ENCODE measurements around the gene TTLL11. TPM values are rescaled to one million over a fixed set of nuclear protein-coding genes. Genes with fewer than 3 reads are reported as not detected.

Gene TTLL11
- total and polyA plus RNA-seq, 4 donors: 3.6 to 7.8 (median 5.9) TPM

DNA sequence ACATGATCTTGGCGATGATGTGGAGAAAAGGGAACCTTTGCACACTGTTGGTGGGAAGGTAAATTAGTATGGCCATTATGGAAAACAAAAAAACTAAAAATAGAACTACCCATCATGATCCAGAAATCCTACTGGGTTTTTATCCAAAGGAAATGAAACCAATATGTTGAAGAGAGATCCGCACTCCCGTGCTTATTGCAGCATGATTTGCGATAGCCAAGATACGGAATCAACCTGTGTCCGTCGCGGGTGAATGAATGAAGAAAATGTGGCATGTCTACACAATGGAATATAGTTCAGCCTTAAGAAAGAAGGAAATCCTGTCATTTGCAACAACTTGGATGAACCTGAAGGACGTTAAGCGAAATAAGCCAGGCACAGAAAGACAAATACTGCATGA, 84.5 kb downstream of the TTLL11 start:
- Histone ChIP-seq H3K27ac (ENCODE audit: low read depth in 1 of 2, low read length in 1 of 2) (no peak overlapping the region), H3K9me3 (ENCODE audit: control insufficient read depth in 4 of 4, insufficient read depth in 3 of 4, low read length in 3 of 4) (no peaks in the 10 kb centered on the region), H3K4me3 (no peak overlapping the region), H3K27me3 (ENCODE audit: control insufficient read depth in 3 of 3, insufficient read depth in 3 of 3, low read length in 2 of 3) (no peaks in the 10 kb centered on the region), H3K9ac (ENCODE audit: insufficient read depth in 1 of 2, low read length in 2 of 2) (no peak overlapping the region), H3K36me3 (ENCODE audit: control insufficient read depth in 4 of 4, insufficient read depth in 4 of 4, low read length in 4 of 4) (no peaks in the 10 kb centered on the region), H3K4me1 (ENCODE audit: control insufficient read depth in 5 of 5, insufficient read depth in 5 of 5, low read length in 5 of 5) (peaks cover 0 to 2% (median 0%) of the 10 kb centered on the region in 5 donors)
- TF ChIP-seq, protein P1, sequence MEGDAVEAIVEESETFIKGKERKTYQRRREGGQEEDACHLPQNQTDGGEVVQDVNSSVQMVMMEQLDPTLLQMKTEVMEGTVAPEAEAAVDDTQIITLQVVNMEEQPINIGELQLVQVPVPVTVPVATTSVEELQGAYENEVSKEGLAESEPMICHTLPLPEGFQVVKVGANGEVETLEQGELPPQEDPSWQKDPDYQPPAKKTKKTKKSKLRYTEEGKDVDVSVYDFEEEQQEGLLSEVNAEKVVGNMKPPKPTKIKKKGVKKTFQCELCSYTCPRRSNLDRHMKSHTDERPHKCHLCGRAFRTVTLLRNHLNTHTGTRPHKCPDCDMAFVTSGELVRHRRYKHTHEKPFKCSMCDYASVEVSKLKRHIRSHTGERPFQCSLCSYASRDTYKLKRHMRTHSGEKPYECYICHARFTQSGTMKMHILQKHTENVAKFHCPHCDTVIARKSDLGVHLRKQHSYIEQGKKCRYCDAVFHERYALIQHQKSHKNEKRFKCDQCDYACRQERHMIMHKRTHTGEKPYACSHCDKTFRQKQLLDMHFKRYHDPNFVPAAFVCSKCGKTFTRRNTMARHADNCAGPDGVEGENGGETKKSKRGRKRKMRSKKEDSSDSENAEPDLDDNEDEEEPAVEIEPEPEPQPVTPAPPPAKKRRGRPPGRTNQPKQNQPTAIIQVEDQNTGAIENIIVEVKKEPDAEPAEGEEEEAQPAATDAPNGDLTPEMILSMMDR (IDR thresholded peaks at IDR 0.05; ENCODE audit: control extremely low read depth, extremely low read depth): no peak
- ATAC-seq (ENCODE audit: insufficient read depth, low FRiP score): no peak
- WGBS, 2 donors: 87 to 90% methylated on average over 10 of the region's 10 CpGs
- no peak for DNase-seq

DNA sequence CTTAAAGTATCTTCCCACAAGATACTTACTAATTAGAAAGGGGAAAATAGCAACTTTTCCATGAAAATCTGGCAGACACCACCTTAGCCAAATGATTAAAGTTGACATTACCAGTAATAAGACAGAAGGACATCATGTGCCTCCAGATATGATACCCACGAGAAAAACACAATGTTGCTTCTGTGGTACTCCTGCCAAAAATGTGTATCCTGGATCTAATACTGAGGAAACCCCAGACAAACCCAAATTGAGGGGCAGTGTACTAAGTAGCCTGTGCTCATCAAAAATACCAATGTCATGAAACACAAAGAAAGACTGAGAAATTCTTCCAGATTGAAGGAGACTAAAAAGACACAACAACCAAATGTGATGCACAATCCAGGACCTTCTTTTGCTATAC, 85.3 kb downstream of the TTLL11 start:
- H3K9ac ChIP-seq (ENCODE audit: insufficient read depth in 1 of 2, low read length in 2 of 2): no peak overlapping the region
- no peaks in the 10 kb centered on the region for H3K27me3 ChIP-seq (ENCODE audit: control insufficient read depth in 3 of 3, insufficient read depth in 3 of 3, low read length in 2 of 3)
- WGBS, 2 donors: 64 to 79% methylated on average over 1 of the region's 1 CpG
- no peak for DNase-seq
- H3K9me3 ChIP-seq (ENCODE audit: control insufficient read depth in 4 of 4, insufficient read depth in 3 of 4, low read length in 3 of 4): no peaks in the 10 kb centered on the region
- H3K27ac ChIP-seq (ENCODE audit: low read depth in 1 of 2, low read length in 1 of 2): no peak overlapping the region
- H3K4me1 ChIP-seq (ENCODE audit: control insufficient read depth in 5 of 5, insufficient read depth in 5 of 5, low read length in 5 of 5): peaks cover 0 to 2% (median 0%) of the 10 kb centered on the region in 5 donors
- TF ChIP-seq, protein P1 (IDR thresholded peaks at IDR 0.05; ENCODE audit: control extremely low read depth, extremely low read depth): no peak
- H3K4me3 ChIP-seq: no peak overlapping the region
- ATAC-seq (ENCODE audit: insufficient read depth, low FRiP score): no peak
- H3K36me3 ChIP-seq (ENCODE audit: control insufficient read depth in 4 of 4, insufficient read depth in 4 of 4, low read length in 4 of 4): no peaks in the 10 kb centered on the region

DNA sequence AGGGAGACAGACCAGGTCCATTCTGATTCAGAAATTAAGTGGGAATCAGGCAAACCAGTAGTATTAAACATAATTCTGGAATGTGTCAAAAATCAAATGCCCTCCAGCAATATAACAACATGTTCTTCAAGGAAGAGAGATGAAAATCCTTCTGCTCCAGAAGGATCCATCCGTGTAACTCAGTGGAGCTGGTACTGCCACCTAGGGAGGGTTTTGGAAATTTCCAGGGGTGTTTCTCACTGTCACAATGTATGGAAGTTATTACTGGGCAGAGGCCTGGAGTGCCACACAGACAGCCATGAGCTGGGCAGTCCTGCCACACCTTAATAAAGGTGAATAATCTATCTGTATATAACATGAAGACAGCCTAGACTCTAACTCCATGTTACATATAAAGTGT, 87.5 kb downstream of the TTLL11 start:
- H3K27me3 ChIP-seq (ENCODE audit: control insufficient read depth in 3 of 3, insufficient read depth in 3 of 3, low read length in 2 of 3): no peaks in the 10 kb centered on the region
- peaks cover 0 to 6% (median 4%) of the 10 kb centered on the region in 5 donors for H3K4me1 ChIP-seq (ENCODE audit: control insufficient read depth in 5 of 5, insufficient read depth in 5 of 5, low read length in 5 of 5)
- no peaks in the 10 kb centered on the region for H3K9me3 ChIP-seq (ENCODE audit: control insufficient read depth in 4 of 4, insufficient read depth in 3 of 4, low read length in 3 of 4)
- no peaks in the 10 kb centered on the region for H3K36me3 ChIP-seq (ENCODE audit: control insufficient read depth in 4 of 4, insufficient read depth in 4 of 4, low read length in 4 of 4)
- H3K27ac ChIP-seq (ENCODE audit: low read depth in 1 of 2, low read length in 1 of 2): no peak overlapping the region
- DNase-seq: peak in 1 of 3 donors; percentile 28
- TF ChIP-seq, protein P1 (IDR thresholded peaks at IDR 0.05; ENCODE audit: control extremely low read depth, extremely low read depth): no peak
- 55 to 70% methylated on average over 1 of the region's 1 CpG for WGBS, 2 donors
- no peak overlapping the region for H3K4me3 ChIP-seq
- ATAC-seq (ENCODE audit: insufficient read depth, low FRiP score): no peak
- no peak overlapping the region for H3K9ac ChIP-seq (ENCODE audit: insufficient read depth in 1 of 2, low read length in 2 of 2)

DNA sequence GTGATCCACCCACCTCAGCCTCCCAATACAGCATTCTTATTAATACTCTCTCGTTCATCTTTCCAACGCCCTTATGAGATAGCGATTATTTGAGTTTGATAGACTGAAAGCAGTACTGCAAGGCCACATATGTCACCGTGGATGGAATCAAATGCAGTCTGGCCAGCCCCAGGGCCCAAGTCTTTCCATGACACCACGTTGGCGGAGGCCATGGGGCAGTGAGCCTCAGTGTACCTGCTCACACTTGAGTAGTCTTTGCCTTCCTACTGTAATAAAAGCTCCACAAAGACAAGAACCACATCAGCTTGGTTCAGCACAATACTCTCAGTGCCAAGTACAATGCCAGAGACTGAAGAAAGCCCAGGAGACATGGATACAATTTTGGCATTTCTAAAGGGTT, 88.5 kb downstream of the TTLL11 start:
- H3K36me3 ChIP-seq (ENCODE audit: control insufficient read depth in 4 of 4, insufficient read depth in 4 of 4, low read length in 4 of 4): no peaks in the 10 kb centered on the region
- TF ChIP-seq, protein P1 (IDR thresholded peaks at IDR 0.05; ENCODE audit: control extremely low read depth, extremely low read depth): no peak
- WGBS, 2 donors: 95 to 97% methylated on average over 6 of the region's 6 CpGs
- H3K9ac ChIP-seq (ENCODE audit: insufficient read depth in 1 of 2, low read length in 2 of 2): no peak overlapping the region
- H3K27ac ChIP-seq (ENCODE audit: low read depth in 1 of 2, low read length in 1 of 2): no peak overlapping the region
- H3K9me3 ChIP-seq (ENCODE audit: control insufficient read depth in 4 of 4, insufficient read depth in 3 of 4, low read length in 3 of 4): no peaks in the 10 kb centered on the region
- no peaks in the 10 kb centered on the region for H3K27me3 ChIP-seq (ENCODE audit: control insufficient read depth in 3 of 3, insufficient read depth in 3 of 3, low read length in 2 of 3)
- no peak for DNase-seq
- peaks cover 0 to 6% (median 4%) of the 10 kb centered on the region in 5 donors for H3K4me1 ChIP-seq (ENCODE audit: control insufficient read depth in 5 of 5, insufficient read depth in 5 of 5, low read length in 5 of 5)
- H3K4me3 ChIP-seq: no peak overlapping the region
- no peak for ATAC-seq (ENCODE audit: insufficient read depth, low FRiP score)
